KG1 (cell line): ENCODE data around the gene DUOX1.
"Not testable (repeated sequence)": the region's sequence is repeated elsewhere in the genome, so short reads cannot be mapped to it uniquely, and the experiment has no call there.

Experiments
- DNase-seq: peaks from one replicate; lab custom pipeline; 2025; lab: John Stamatoyannopoulos, UW

Gene DUOX1

GRCh38 chr15:45129651-45130129 is at the start of gene DUOX1, which contains the start of gene DUOXA1:
Gene DUOX1, plus strand, starts transcription at chr15:45129994. Its CDS starts 1,973 bp downstream, at chr15:45131967.
Gene DUOXA1, minus strand, starts transcription at chr15:45129879. Its CDS starts 6,865 bp downstream, at chr15:45123014.
- DNase-seq = no peak

GRCh38 chr15:45080593-45080992 is 49.2 kb upstream of the DUOX1 start:
- DNase-seq = not testable (repeated sequence)

GRCh38 chr15:45082412-45082811 is 47.4 kb upstream of the DUOX1 start:
- not testable (repeated sequence) for DNase-seq

GRCh38 chr15:45083223-45083622 is 46.6 kb upstream of the DUOX1 start:
- no peak for DNase-seq

GRCh38 chr15:45084163-45084562 is 45.6 kb upstream of the DUOX1 start:
- no peak for DNase-seq

GRCh38 chr15:45087513-45087912 is 42.3 kb upstream of the DUOX1 start:
- DNase-seq = no peak

- DNase-seq = no peak
These were observed 40.7 kb upstream of the DUOX1 start for GRCh38 chr15:45088801-45089711.

GRCh38 chr15:45089712-45090373 is 40.0 kb upstream of the DUOX1 start:
- DNase-seq = no peak

- no peak for DNase-seq
These were observed 38.6 kb upstream of the DUOX1 start for GRCh38 chr15:45091161-45091560.

- DNase-seq = no peak
These were observed 38.2 kb upstream of the DUOX1 start for GRCh38 chr15:45091576-45091975.

- DNase-seq = no peak
These were observed 36.8 kb upstream of the DUOX1 start for GRCh38 chr15:45093013-45093412.

GRCh38 chr15:45093622-45094357 is 36.0 kb upstream of the DUOX1 start:
- DNase-seq = no peak

- no peak for DNase-seq
These were observed 35.5 kb upstream of the DUOX1 start for GRCh38 chr15:45094358-45094730.

- DNase-seq = no peak
These were observed 34.1 kb upstream of the DUOX1 start for GRCh38 chr15:45095661-45096060.

- DNase-seq = no peak
These were observed 32.3 kb upstream of the DUOX1 start for GRCh38 chr15:45097466-45097865.

- DNase-seq = no peak
These were observed 30.1 kb upstream of the DUOX1 start for GRCh38 chr15:45099549-45100165.

- DNase-seq = no peak
These were observed 28.7 kb upstream of the DUOX1 start for GRCh38 chr15:45100884-45101625.

- DNase-seq = no peak
These were observed 28.0 kb upstream of the DUOX1 start for GRCh38 chr15:45101749-45102148.

- DNase-seq = no peak
These were observed 27.6 kb upstream of the DUOX1 start for GRCh38 chr15:45102226-45102625.

GRCh38 chr15:45104170-45104569 is 25.6 kb upstream of the DUOX1 start:
- DNase-seq = not testable (repeated sequence)

GRCh38 chr15:45105586-45105985 is 24.2 kb upstream of the DUOX1 start:
- no peak for DNase-seq
